OCI-LY3 (cell line): Measurements from ENCODE around the gene MED13L.

Source experiments
- H2AFZ ChIP-seq: fragments of 200-600, 300-600 bp; shearing (Covaris generic); 2 replicates; pipeline ENCODE4 v1.6.0; 2014; ENCODE audit warnings: antibody characterized with exemption, low read depth, low read length
- H3K27ac ChIP-seq: fragments of 200-600, 300-600 bp; sonication (generic); 2 replicates; pipeline ENCODE4 v1.5.1; 2014; ENCODE audit warnings: mild to moderate bottlenecking, low read length, moderate library complexity, mixed read lengths
- H3K27me3 ChIP-seq: fragments of 200-600, 300-600 bp; sonication (generic); 2 replicates; pipeline ENCODE4 v1.6.1; 2014; ENCODE audit warnings: low read depth, low read length, mixed read lengths
- H3K36me3 ChIP-seq: fragments of 200-600, 300-600 bp; sonication (generic); replicated peaks from 2 replicates; pipeline ENCODE3; 2014; ENCODE audit warnings: low read depth, low read length, mixed read lengths
- H3K4me1 ChIP-seq: fragments of 300-600, 200-600 bp; sonication (generic); 2 replicates; pipeline ENCODE4 v1.6.1; 2014; ENCODE audit warnings: low read length, mixed read lengths
- H3K4me2 ChIP-seq: fragments of 200-600, 300-600 bp; sonication (generic); 2 replicates; pipeline ENCODE4 v1.6.1; 2014; ENCODE audit warnings: low read length, mixed read lengths
- H3K4me3 ChIP-seq: fragments of 300-600, 200-600 bp; sonication (generic); 2 replicates; pipeline ENCODE4 v1.5.1; 2014; ENCODE audit warnings: antibody characterized with exemption, mild to moderate bottlenecking, low read length, moderate library complexity
- H3K79me2 ChIP-seq: fragments of 300-600, 200-600 bp; shearing (Covaris generic); 2 replicates; pipeline ENCODE4 v1.6.1; 2014; ENCODE audit warnings: mild to moderate bottlenecking, low read length, mixed read lengths
- H3K9ac ChIP-seq: fragments of 300-600, 200-600 bp; shearing (Covaris generic); 2 replicates; pipeline ENCODE4 v1.6.0; 2014; ENCODE audit warnings: mild to moderate bottlenecking, low read length, moderate library complexity
- H3K9me3 ChIP-seq: fragments of 200-600, 300-600 bp; shearing (Covaris generic); 2 replicates; pipeline ENCODE4 v1.6.1; 2014; ENCODE audit warnings: low read length, mixed read lengths; ENCODE audit not compliant: insufficient read depth
- H4K20me1 ChIP-seq: fragments of 200-600, 300-600 bp; sonication (generic); 2 replicates; pipeline ENCODE4 v1.6.1; 2016; ENCODE audit warnings: low read length, mixed read lengths; ENCODE audit not compliant: insufficient read depth
- EZH2phosphoT487 ChIP-seq: fragments of 200-600 bp; shearing (Covaris generic); IDR thresholded peaks from 2 replicates; pipeline ENCODE4 v1.6.1; 2018; ENCODE audit warnings: antibody characterized with exemption, mixed run types, low read depth
- TF ChIP-seq, protein P1 (sequence below): fragments of 200-600, 300-600 bp; sonication (generic); IDR thresholded peaks from 2 replicates; pipeline ENCODE4 v1.5.1; 2014; ENCODE audit warnings: antibody characterized with exemption, low read length, low read depth

The MED13L gene

GRCh38 chr12:116295327-116296263 lies 18.1 kb upstream of the MED13L start:
- H3K27me3 ChIP-seq = peaks cover 25% of the 10 kb centered on the region
- H2AFZ ChIP-seq = no peak overlapping the region
- no peak overlapping the region for H3K4me3 ChIP-seq
- H3K9ac ChIP-seq = no peak overlapping the region
- no peaks in the 10 kb centered on the region for H3K9me3 ChIP-seq
- H3K36me3 ChIP-seq = no peaks in the 10 kb centered on the region
- H3K4me1 ChIP-seq = no peaks in the 10 kb centered on the region
- TF ChIP-seq, protein P1, sequence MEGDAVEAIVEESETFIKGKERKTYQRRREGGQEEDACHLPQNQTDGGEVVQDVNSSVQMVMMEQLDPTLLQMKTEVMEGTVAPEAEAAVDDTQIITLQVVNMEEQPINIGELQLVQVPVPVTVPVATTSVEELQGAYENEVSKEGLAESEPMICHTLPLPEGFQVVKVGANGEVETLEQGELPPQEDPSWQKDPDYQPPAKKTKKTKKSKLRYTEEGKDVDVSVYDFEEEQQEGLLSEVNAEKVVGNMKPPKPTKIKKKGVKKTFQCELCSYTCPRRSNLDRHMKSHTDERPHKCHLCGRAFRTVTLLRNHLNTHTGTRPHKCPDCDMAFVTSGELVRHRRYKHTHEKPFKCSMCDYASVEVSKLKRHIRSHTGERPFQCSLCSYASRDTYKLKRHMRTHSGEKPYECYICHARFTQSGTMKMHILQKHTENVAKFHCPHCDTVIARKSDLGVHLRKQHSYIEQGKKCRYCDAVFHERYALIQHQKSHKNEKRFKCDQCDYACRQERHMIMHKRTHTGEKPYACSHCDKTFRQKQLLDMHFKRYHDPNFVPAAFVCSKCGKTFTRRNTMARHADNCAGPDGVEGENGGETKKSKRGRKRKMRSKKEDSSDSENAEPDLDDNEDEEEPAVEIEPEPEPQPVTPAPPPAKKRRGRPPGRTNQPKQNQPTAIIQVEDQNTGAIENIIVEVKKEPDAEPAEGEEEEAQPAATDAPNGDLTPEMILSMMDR = no peak
- TF ChIP-seq EZH2phosphoT487 = no peak
- no peak overlapping the region for H3K4me2 ChIP-seq
- H3K79me2 ChIP-seq = no peaks in the 10 kb centered on the region
- no peaks in the 10 kb centered on the region for H4K20me1 ChIP-seq
- H3K27ac ChIP-seq = no peak overlapping the region

GRCh38 chr12:116294454-116295165 lies 17.1 kb upstream of the MED13L start:
- Histone ChIP-seq H2AFZ (no peak overlapping the region), H3K79me2 (no peaks in the 10 kb centered on the region), H3K9me3 (no peaks in the 10 kb centered on the region), H3K27me3 (peaks cover 22% of the 10 kb centered on the region), H3K4me1 (no peaks in the 10 kb centered on the region), H3K36me3 (no peaks in the 10 kb centered on the region), H3K4me3 (no peak overlapping the region), H3K4me2 (no peak overlapping the region), H4K20me1 (no peaks in the 10 kb centered on the region), H3K27ac (no peak overlapping the region), H3K9ac (no peak overlapping the region)
- TF ChIP-seq, protein P1 = no peak
- TF ChIP-seq EZH2phosphoT487 = no peak

DNA sequence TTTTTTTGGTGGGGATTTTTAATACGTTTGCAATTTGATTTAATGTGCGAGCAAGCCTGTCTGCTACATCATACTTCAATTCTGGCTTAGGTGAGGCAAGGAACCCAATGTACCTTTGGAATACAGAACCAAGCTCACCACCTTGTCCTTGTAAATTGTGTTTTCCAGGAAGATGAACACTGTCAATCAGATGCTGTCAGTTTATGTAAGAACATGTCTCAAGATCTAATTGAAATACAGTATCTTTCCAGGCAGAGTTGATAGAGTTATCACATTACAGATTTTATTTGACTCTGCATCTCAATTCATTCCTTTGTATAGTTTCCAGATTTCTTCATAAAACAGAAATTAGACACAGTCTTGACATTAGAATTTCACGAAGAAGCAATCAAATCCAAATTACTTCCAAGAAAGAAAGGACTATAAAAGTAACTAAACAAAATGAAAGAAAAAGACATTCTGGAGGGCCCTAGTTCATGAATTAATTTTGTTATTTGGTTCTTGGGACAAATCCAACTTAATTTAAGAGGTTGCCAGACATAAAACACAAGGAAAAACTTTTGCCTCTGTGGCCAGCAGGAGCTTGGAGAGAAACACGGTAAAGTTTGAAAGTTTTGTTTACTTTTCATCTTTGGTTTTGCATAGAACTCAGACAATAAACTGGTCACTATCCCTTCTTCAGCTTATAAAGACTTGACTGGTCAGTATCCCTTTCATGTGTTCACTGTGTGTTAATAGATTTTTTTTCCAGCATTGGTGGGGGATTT lies 16.4 kb upstream of the MED13L start:
- no peak overlapping the region for H2AFZ ChIP-seq
- no peak overlapping the region for H3K9ac ChIP-seq
- H3K9me3 ChIP-seq = no peaks in the 10 kb centered on the region
- peaks cover 16% of the 10 kb centered on the region for H3K27me3 ChIP-seq
- no peak overlapping the region for H3K27ac ChIP-seq
- no peak overlapping the region for H3K4me3 ChIP-seq
- H3K4me1 ChIP-seq = no peaks in the 10 kb centered on the region
- no peaks in the 10 kb centered on the region for H3K36me3 ChIP-seq
- no peak overlapping the region for H3K4me2 ChIP-seq
- TF ChIP-seq EZH2phosphoT487 = no peak
- TF ChIP-seq, protein P1 = no peak
- no peaks in the 10 kb centered on the region for H4K20me1 ChIP-seq
- H3K79me2 ChIP-seq = no peaks in the 10 kb centered on the region
